Urothelium cell line (cell line): ENCODE results near the gene TYR.
"Not testable (repeated sequence)": the region's sequence is repeated elsewhere in the genome, so short reads cannot be mapped to it uniquely, and the experiment has no call there.

Experiments
- DNase-seq: peaks from one replicate; pipeline ENCODE4 v3.0.0; 2011; ENCODE audit warnings: low spot score, mixed read lengths
- FAIRE-seq: peaks from 2 replicates; lab custom pipeline; 2011; peaks lifted over from hg19 to GRCh38; lab: Jason Lieb, UNC

TYR gene

DNA sequence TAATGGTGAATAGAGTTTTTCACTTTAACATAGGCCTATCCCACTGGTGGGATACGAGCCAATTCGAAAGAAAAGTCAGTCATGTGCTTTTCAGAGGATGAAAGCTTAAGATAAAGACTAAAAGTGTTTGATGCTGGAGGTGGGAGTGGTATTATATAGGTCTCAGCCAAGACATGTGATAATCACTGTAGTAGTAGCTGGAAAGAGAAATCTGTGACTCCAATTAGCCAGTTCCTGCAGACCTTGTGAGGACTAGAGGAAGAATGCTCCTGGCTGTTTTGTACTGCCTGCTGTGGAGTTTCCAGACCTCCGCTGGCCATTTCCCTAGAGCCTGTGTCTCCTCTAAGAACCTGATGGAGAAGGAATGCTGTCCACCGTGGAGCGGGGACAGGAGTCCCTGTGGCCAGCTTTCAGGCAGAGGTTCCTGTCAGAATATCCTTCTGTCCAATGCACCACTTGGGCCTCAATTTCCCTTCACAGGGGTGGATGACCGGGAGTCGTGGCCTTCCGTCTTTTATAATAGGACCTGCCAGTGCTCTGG is at the start of gene TYR:
TYR (plus strand) TSS at position 185 of the 541 bp plus-strand sequence; CDS start at position 264, 79 bp downstream.
- FAIRE-seq (no peak), DNase-seq (no peak)

- FAIRE-seq (no peak), DNase-seq (no peak)
Measured at GRCh38 chr11:89136606-89137005, 41.1 kb upstream of the TYR start.

DNA sequence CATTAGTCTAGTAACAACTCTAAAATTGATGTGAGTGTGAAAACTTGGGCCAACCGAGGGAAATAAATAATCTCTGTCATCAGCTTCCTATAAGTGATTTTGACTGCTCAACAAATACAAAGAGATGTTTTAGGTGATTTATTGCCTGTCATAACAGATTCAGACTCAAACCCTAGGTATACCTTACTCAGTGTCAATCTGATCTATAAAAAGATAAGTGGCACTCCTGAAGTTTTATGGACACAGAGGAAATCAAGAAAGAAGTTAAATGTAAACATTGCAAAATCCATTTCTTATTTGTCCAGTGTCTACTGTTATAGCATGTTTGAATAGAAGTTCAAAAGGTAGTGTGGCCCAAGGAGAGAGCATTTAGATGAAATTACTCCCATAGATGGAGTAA is 30.4 kb upstream of the TYR start:
- FAIRE-seq: no peak

GRCh38 chr11:89159974-89160373 is 17.7 kb upstream of the TYR start:
- DNase-seq: no peak
- no peak for FAIRE-seq

More for the DNA sequence above, 30.4 kb upstream of the TYR start:
- DNase-seq: no peak

DNA sequence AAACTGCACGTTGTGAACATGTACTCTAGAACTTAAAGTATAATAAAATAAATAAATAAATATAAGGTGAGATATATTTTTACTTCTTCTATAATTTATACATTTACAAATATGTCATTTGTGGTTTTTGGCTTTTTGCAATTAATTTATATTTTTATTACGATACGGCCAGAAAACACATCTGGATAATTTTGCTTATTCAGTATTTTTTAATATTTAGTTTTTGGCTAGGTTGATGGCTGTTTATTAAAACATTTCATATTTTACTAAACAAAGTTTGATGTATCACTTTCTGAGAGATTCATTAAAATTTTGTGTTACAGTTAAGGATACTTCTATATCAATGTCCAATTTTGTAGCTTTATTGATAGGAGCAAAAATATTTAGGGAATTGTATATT is 15.7 kb upstream of the TYR start:
- FAIRE-seq: no peak
- no peak for DNase-seq

- FAIRE-seq: no peak
Measured at GRCh38 chr11:89163686-89164085, 14.0 kb upstream of the TYR start.

DNA sequence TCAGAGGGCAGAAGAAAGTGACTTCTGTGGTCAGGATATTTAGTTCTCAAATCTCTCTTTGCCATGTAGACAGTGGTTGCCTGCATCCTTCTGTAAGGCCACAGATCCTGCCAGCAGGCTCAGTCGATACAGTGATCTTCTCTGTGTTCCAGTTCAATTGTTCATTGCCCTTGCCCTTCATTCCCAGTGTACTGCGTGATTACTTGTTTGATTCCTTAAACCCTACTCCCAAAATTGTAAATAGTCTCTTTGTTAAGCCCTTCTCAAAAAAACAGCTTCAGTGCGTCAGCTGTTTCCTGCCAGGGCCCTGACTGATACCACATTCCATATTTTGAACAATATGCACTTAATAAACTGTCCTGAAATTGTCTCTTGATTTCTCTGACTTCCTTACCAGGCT is 9.3 kb upstream of the TYR start:
- FAIRE-seq (no peak), DNase-seq (no peak)

More at GRCh38 chr11:89163686-89164085, 14.0 kb upstream of the TYR start:
- no peak for DNase-seq

DNA sequence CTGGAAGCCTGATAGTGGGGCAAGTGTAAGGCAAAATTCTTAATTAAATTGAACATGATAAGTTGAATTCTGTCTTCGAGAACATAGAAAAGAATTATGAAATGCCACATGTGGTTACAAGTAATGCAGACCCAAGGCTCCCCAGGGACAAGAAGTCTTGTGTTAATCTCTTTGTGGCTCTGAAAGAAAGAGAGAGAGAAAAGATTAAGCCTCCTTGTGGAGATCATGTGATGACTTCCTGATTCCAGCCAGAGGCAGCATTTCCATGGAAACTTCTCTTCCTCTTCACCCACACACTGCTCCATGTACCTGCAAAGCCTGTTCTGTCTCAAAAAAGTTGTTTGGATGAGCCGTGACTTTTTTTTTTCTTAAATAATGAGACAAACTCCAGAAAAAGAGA is 1.9 kb upstream of the TYR start:
- no peak for DNase-seq
- FAIRE-seq: no peak

GRCh38 chr11:89176938-89177337 is 737 bp upstream of the TYR start:
- no peak for FAIRE-seq

DNA sequence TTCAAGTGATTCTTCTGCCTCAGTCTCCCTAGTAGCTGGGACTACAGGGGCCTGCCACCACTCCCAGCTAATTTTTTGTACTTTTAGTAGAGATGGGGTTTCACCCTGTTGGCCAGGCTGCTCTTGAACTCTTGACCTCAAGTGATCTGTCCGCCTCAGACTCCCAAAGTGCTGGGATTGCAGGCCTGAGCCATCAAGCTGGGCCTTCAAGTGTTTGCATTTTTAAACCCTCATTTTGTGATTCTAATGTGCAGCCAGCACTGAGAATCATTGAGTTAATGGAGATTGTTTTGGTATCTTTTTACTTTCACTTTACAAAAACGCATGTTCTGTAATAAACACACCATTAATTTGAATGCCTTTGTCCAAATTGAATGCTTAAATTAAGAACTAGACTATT is 3.4 kb downstream of the TYR start:
- DNase-seq: no peak
- FAIRE-seq: no peak

More at GRCh38 chr11:89176938-89177337, 737 bp upstream of the TYR start:
- DNase-seq: no peak

- no peak for FAIRE-seq
- no peak for DNase-seq
Measured at GRCh38 chr11:89182773-89183518, 5.3 kb downstream of the TYR start.

- no peak for DNase-seq
- no peak for FAIRE-seq
Measured at GRCh38 chr11:89184021-89184420, 6.3 kb downstream of the TYR start.

- DNase-seq: no peak
- FAIRE-seq: no peak
Measured at GRCh38 chr11:89189776-89190175, 12.1 kb downstream of the TYR start.

DNA sequence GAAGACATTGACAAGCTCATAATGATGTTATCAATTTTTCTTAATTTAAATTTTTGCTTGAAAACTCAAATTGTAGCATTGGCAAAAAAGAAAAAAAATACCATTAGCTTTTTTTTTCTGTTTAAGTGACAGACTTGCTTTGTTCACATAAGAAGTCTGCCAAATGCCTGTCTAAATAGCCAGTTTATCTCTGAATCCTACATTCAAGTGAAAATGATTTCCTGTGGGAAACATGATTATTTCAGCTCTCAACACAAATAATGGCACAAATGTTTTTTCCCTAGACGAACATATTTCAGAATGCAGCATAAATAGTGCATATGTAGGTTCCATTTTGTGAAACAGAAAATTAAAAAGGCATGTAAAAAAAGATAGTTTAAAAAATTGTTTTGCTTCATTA is 23.5 kb downstream of the TYR start:
- DNase-seq: no peak
- no peak for FAIRE-seq

DNA sequence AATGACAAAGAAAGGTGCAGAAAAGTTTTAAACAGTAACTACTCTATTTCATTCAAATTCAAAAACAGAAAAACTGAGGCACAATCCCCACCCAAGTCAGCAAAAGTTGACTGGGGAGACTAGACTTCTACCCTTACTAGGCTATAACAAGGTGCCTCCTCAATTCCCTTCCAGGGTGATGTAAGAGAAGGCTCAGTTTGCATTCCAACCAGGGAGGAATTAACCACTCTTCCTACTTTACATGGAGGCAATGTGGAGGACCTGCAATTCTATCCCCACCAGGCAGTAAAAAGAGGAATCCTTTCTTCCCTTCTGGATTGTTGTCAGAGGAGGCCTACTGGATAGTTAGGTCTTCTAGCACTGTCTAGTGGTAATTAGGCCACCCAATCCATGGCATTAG is 26.1 kb downstream of the TYR start:
- DNase-seq (no peak), FAIRE-seq (no peak)

GRCh38 chr11:89205378-89205777 is 27.7 kb downstream of the TYR start:
- no peak for FAIRE-seq
- no peak for DNase-seq

DNA sequence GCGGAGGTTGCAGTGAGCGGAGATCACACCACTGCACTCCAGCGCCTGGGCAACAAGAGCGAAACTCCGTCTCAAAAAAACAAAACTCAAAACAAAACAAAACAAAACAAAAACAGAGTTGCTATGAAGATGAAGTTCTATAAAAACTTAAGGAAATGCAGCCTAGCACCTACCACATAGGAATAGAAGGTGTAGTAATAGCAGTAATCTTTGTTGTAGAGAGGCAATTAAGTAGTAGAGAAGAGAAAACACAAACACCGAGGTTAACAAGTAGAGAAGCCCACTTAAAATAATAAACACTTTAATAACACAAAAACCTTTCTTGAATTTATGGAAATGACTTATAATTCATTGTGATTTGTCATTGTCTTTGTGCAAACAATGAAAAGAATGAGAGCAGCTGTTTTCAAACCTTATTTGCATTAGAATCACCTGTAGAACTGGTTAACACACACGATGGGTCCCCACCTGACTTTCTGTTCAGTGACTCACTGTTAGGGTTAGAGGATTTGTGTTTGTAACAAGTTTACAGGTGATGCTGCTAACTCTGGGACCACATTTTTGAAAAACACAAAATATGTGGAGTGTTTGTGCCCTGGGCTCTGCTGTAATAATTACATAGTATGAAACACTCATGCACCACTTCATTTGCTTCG is 43.1 kb downstream of the TYR start:
- DNase-seq: no peak
- FAIRE-seq: no peak

- DNase-seq: no peak
- no peak for FAIRE-seq
Measured at GRCh38 chr11:89235083-89235482, 57.4 kb downstream of the TYR start.

- FAIRE-seq (no peak), DNase-seq (peak; percentile 8)
Measured at GRCh38 chr11:89235976-89236375, 58.3 kb downstream of the TYR start.

DNA sequence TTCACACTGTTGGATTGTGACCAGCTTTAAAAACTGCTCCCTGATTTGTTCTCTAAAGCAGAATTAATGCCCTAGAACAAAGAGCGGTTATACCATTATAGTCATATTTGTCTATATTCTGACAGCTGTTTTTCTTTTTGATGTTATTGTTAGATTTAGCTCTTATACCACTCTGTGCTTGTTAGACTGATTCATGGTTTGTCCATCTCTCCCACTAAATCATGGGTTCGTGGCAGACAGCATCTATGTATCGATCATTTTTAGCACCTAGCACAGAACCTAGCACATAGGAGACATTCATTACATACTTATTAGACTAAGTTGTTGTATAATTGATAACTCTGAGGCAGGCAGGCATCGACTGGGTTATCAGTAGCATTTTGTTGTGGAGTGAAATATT is 69.3 kb downstream of the TYR start:
- FAIRE-seq: not testable (repeated sequence)

DNA sequence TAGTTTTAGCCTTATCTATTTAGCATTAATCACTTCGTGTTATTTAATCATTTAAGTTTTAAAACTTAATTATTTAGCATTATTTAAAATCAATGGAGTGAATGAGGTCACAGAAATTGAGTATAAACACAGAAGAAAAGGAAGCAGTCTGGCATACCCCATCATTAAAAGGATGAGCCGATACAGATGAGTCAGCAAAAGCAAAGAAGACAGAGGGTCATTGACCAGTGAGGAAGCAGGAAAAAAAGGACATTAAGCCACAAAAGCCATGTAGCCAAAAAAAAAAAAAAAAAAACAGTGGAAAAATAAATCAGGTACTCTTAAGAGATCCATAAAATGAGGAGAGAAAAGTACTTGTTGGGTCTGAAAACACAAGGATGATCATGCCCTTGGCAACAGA is 71.5 kb downstream of the TYR start:
- FAIRE-seq (no peak), DNase-seq (no peak)

More for the DNA sequence above, 69.3 kb downstream of the TYR start:
- not testable (repeated sequence) for DNase-seq

- FAIRE-seq, DNase-seq: not testable (repeated sequence)
Measured at GRCh38 chr11:89261483-89261882, 83.8 kb downstream of the TYR start.
